Measurements from ENCODE around the gene KLF6.

DNA sequence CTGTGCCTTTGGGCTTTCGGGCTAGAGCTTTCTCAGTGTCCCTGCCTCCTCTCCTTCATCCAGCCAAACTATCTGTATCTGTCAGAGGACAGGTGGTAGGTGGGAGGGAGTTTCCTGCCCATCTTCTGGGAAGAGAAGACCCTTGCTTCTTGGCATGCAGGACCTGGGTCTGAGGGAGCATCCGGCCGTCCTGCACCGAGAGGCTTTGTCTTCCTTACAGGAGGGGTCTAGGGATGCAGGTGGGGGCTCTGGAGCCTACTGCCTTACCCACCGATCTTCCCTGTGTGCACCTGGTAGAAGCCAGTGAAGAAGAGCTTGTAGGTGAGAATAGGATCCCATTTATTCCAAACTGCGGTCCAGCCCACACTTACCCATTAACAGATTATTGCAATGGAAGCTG lies 5.8 kb upstream of the KLF6 start:
- TF ChIP-seq, protein P1, sequence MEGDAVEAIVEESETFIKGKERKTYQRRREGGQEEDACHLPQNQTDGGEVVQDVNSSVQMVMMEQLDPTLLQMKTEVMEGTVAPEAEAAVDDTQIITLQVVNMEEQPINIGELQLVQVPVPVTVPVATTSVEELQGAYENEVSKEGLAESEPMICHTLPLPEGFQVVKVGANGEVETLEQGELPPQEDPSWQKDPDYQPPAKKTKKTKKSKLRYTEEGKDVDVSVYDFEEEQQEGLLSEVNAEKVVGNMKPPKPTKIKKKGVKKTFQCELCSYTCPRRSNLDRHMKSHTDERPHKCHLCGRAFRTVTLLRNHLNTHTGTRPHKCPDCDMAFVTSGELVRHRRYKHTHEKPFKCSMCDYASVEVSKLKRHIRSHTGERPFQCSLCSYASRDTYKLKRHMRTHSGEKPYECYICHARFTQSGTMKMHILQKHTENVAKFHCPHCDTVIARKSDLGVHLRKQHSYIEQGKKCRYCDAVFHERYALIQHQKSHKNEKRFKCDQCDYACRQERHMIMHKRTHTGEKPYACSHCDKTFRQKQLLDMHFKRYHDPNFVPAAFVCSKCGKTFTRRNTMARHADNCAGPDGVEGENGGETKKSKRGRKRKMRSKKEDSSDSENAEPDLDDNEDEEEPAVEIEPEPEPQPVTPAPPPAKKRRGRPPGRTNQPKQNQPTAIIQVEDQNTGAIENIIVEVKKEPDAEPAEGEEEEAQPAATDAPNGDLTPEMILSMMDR (IDR thresholded peaks at IDR 0.05): no peak
- no peak for TF ChIP-seq EP300 (IDR thresholded peaks at IDR 0.05)

All from tibial nerve (tissue), 4 donors.